Mesendoderm (in vitro differentiated cells): ENCODE data around the gene PAX5.

Source experiments
- DNase-seq: peaks from one replicate; pipeline ENCODE4 v3.0.0; 2013
- H2AK5ac ChIP-seq: 2 replicates; pipeline ENCODE4 v1.6.1; 2013; ENCODE audit warnings: low read length, inconsistent platforms
- H2BK120ac ChIP-seq: 2 replicates; pipeline ENCODE4 v1.6.1; 2013; ENCODE audit warnings: low read depth, mild to moderate bottlenecking, low read length, moderate library complexity, mixed read lengths
- H2BK15ac ChIP-seq: replicated peaks from 2 replicates; pipeline ENCODE4 v1.6.1; 2013; ENCODE audit warnings: low read depth, mild to moderate bottlenecking, moderate library complexity
- H2BK5ac ChIP-seq: 2 replicates; pipeline ENCODE4 v1.6.1; 2013; ENCODE audit warnings: low read length, inconsistent platforms
- H3K18ac ChIP-seq: 2 replicates; pipeline ENCODE4 v1.6.1; 2013; ENCODE audit warnings: mild to moderate bottlenecking, low read length, mixed read lengths
- H3K23ac ChIP-seq: one replicate; pipeline ENCODE4 v1.6.1; 2013; ENCODE audit warnings: low read length
- H3K27ac ChIP-seq: 2 replicates; pipeline ENCODE4 v1.5.1; 2013; ENCODE audit warnings: low read depth, mild to moderate bottlenecking, inconsistent platforms, low read length, moderate library complexity
- H3K27me3 ChIP-seq: 2 replicates; pipeline ENCODE4 v1.6.1; 2013; ENCODE audit warnings: low read length, control low read depth, mild to moderate bottlenecking, inconsistent platforms; ENCODE audit not compliant: insufficient read depth, poor library complexity
- H3K36me3 ChIP-seq: 2 replicates; pipeline ENCODE4 v1.6.1; 2013; ENCODE audit warnings: low read length, inconsistent platforms; ENCODE audit not compliant: control insufficient read depth, insufficient read depth
- H3K4ac ChIP-seq: one replicate; pipeline ENCODE4 v1.6.1; 2013; ENCODE audit warnings: low read depth, mild to moderate bottlenecking, low read length, moderate library complexity
- H3K4me1 ChIP-seq: 2 replicates; pipeline ENCODE4 v1.6.1; 2013; ENCODE audit warnings: low read depth, low read length, inconsistent platforms; ENCODE audit not compliant: control insufficient read depth
- H3K4me2 ChIP-seq: 2 replicates; pipeline ENCODE4 v1.6.1; 2013; ENCODE audit warnings: low read length
- H3K4me3 ChIP-seq: 2 replicates; pipeline ENCODE4 v1.5.1; 2013; ENCODE audit warnings: mild to moderate bottlenecking, low read length
- H3K56ac ChIP-seq: one replicate; pipeline ENCODE4 v1.6.1; 2013; ENCODE audit warnings: low read length
- H3K79me1 ChIP-seq: 2 replicates; pipeline ENCODE4 v1.6.1; 2013; ENCODE audit warnings: low read length, inconsistent platforms
- H3K79me2 ChIP-seq: 2 replicates; pipeline ENCODE4 v1.6.1; 2013; ENCODE audit warnings: mild to moderate bottlenecking, low read length; ENCODE audit not compliant: control insufficient read depth, insufficient read depth
- H3K9ac ChIP-seq: 2 replicates; pipeline ENCODE4 v1.6.1; 2013; ENCODE audit warnings: low read length, inconsistent platforms
- H4K5ac ChIP-seq: one replicate; pipeline ENCODE4 v1.6.1; 2013; ENCODE audit warnings: low read length
- H4K8ac ChIP-seq: one replicate; pipeline ENCODE4 v1.6.1; 2013; ENCODE audit warnings: low read depth, mild to moderate bottlenecking, control low read depth, low read length, moderate library complexity
- WGBS: extraction: QIAGEN DNeasy Blood & Tissue Kit; methylation state at CpG from one replicate; pipeline ENCODE4 v1.1.7; 2013; ENCODE audit warnings: low lambda C conversion rate, missing lambda C conversion rate; ENCODE audit not compliant: insufficient coverage; ENCODE audit errors: extremely low coverage; 5-methylcytosine and 5-hydroxymethylcytosine counted together

PAX5 gene

GRCh38 chr9:37029304-37029775, 4.7 kb downstream of the PAX5 start:
- no peak overlapping the region for H4K8ac ChIP-seq
- no peak overlapping the region for H2BK120ac ChIP-seq
- H2BK15ac ChIP-seq: no peak overlapping the region
- H3K4me2 ChIP-seq: peak overlapping the region; percentile 39
- no peak overlapping the region for H3K9ac ChIP-seq
- no CpG with 5 or more reads among the region's 23 CpGs for WGBS
- H3K4ac ChIP-seq: no peak overlapping the region
- H3K79me2 ChIP-seq: no peaks in the 10 kb centered on the region
- no peak overlapping the region for H3K4me3 ChIP-seq
- H3K36me3 ChIP-seq: no peaks in the 10 kb centered on the region
- H4K5ac ChIP-seq: no peak overlapping the region
- peaks cover 85% of the 10 kb centered on the region for H3K27me3 ChIP-seq
- no peak overlapping the region for H3K27ac ChIP-seq
- DNase-seq: peak; percentile 16
- H2AK5ac ChIP-seq: no peak overlapping the region
- H3K79me1 ChIP-seq: no peaks in the 10 kb centered on the region
- no peak overlapping the region for H3K56ac ChIP-seq
- peaks cover 2% of the 10 kb centered on the region for H3K4me1 ChIP-seq
- H2BK5ac ChIP-seq: no peak overlapping the region
- H3K23ac ChIP-seq: no peak overlapping the region
- H3K18ac ChIP-seq: no peak overlapping the region

GRCh38 chr9:37028420-37029031, 5.5 kb downstream of the PAX5 start:
- H3K36me3 ChIP-seq: no peaks in the 10 kb centered on the region
- H2AK5ac ChIP-seq: no peak overlapping the region
- H3K4ac ChIP-seq: no peak overlapping the region
- H3K27ac ChIP-seq: no peak overlapping the region
- H3K27me3 ChIP-seq: peaks cover 91% of the 10 kb centered on the region
- H3K4me3 ChIP-seq: no peak overlapping the region
- no peak overlapping the region for H3K56ac ChIP-seq
- H3K79me1 ChIP-seq: no peaks in the 10 kb centered on the region
- no peak overlapping the region for H4K5ac ChIP-seq
- no peak overlapping the region for H3K9ac ChIP-seq
- H2BK15ac ChIP-seq: no peak overlapping the region
- no peak overlapping the region for H2BK5ac ChIP-seq
- H4K8ac ChIP-seq: no peak overlapping the region
- peaks cover 2% of the 10 kb centered on the region for H3K4me1 ChIP-seq
- H3K79me2 ChIP-seq: no peaks in the 10 kb centered on the region
- no peak overlapping the region for H3K23ac ChIP-seq
- no peak overlapping the region for H3K4me2 ChIP-seq
- no peak overlapping the region for H3K18ac ChIP-seq
- no CpG with 5 or more reads among the region's 22 CpGs for WGBS
- no peak overlapping the region for H2BK120ac ChIP-seq
- DNase-seq: peak; percentile 11

GRCh38 chr9:37027582-37028419, 6.3 kb downstream of the PAX5 start:
- peaks cover 93% of the 10 kb centered on the region for H3K27me3 ChIP-seq
- H3K4ac ChIP-seq: no peak overlapping the region
- no peak overlapping the region for H2BK15ac ChIP-seq
- H3K56ac ChIP-seq: no peak overlapping the region
- no peaks in the 10 kb centered on the region for H3K79me2 ChIP-seq
- no CpG with 5 or more reads among the region's 58 CpGs for WGBS
- peak overlapping the region; percentile 71 for H3K4me2 ChIP-seq
- H3K27ac ChIP-seq: no peak overlapping the region
- peak; percentile 98 for DNase-seq
- no peaks in the 10 kb centered on the region for H3K36me3 ChIP-seq
- no peak overlapping the region for H3K18ac ChIP-seq
- peaks cover 2% of the 10 kb centered on the region for H3K4me1 ChIP-seq
- H2BK120ac ChIP-seq: no peak overlapping the region
- H4K8ac ChIP-seq: no peak overlapping the region
- no peak overlapping the region for H2AK5ac ChIP-seq
- H3K79me1 ChIP-seq: no peaks in the 10 kb centered on the region
- no peak overlapping the region for H4K5ac ChIP-seq
- no peak overlapping the region for H3K4me3 ChIP-seq
- H3K9ac ChIP-seq: no peak overlapping the region
- H3K23ac ChIP-seq: no peak overlapping the region
- H2BK5ac ChIP-seq: no peak overlapping the region

- DNase-seq: peak; percentile 30
- no peak overlapping the region for H2AK5ac ChIP-seq
- no peak overlapping the region for H2BK5ac ChIP-seq
- no peak overlapping the region for H3K56ac ChIP-seq
- peaks cover 2% of the 10 kb centered on the region for H3K4me1 ChIP-seq
- H3K36me3 ChIP-seq: no peaks in the 10 kb centered on the region
- H3K79me1 ChIP-seq: no peaks in the 10 kb centered on the region
- no peak overlapping the region for H4K5ac ChIP-seq
- peak overlapping the region; percentile 38 for H3K4me2 ChIP-seq
- WGBS: no CpG with 5 or more reads among the region's 56 CpGs
- no peak overlapping the region for H3K18ac ChIP-seq
- H3K27ac ChIP-seq: no peak overlapping the region
- no peak overlapping the region for H3K4me3 ChIP-seq
- H3K9ac ChIP-seq: no peak overlapping the region
- H3K79me2 ChIP-seq: no peaks in the 10 kb centered on the region
- peaks cover 90% of the 10 kb centered on the region for H3K27me3 ChIP-seq
- H4K8ac ChIP-seq: no peak overlapping the region
- H3K23ac ChIP-seq: no peak overlapping the region
- no peak overlapping the region for H2BK120ac ChIP-seq
- no peak overlapping the region for H3K4ac ChIP-seq
- no peak overlapping the region for H2BK15ac ChIP-seq
Observed at GRCh38 chr9:37026931-37027581, 7.0 kb downstream of the PAX5 start.

GRCh38 chr9:37026113-37026930, 7.7 kb downstream of the PAX5 start:
- no peak overlapping the region for H4K8ac ChIP-seq
- H3K56ac ChIP-seq: no peak overlapping the region
- H3K4ac ChIP-seq: no peak overlapping the region
- no peak overlapping the region for H2BK120ac ChIP-seq
- H3K27me3 ChIP-seq: peaks cover 83% of the 10 kb centered on the region
- peaks cover 2% of the 10 kb centered on the region for H3K4me1 ChIP-seq
- no peak overlapping the region for H3K18ac ChIP-seq
- peak; percentile 43 for DNase-seq
- H2AK5ac ChIP-seq: no peak overlapping the region
- H3K4me2 ChIP-seq: peak overlapping the region; percentile 25
- H3K4me3 ChIP-seq: no peak overlapping the region
- no peak overlapping the region for H3K27ac ChIP-seq
- no peak overlapping the region for H3K23ac ChIP-seq
- H4K5ac ChIP-seq: no peak overlapping the region
- no peaks in the 10 kb centered on the region for H3K79me2 ChIP-seq
- no peaks in the 10 kb centered on the region for H3K79me1 ChIP-seq
- no CpG with 5 or more reads among the region's 62 CpGs for WGBS
- no peak overlapping the region for H2BK15ac ChIP-seq
- no peaks in the 10 kb centered on the region for H3K36me3 ChIP-seq
- no peak overlapping the region for H3K9ac ChIP-seq
- H2BK5ac ChIP-seq: no peak overlapping the region
